HG02759 (cell line): ENCODE data around the gene TRPM2.

Source experiments
- ATAC-seq: cut with Tn5 transposase; IDR thresholded peaks from one replicate; pipeline ENCODE4 v1.9.1; 2021; ENCODE audit warnings: mild to moderate bottlenecking, moderate library complexity; ENCODE audit not compliant: unreplicated experiment

The TRPM2 gene

DNA sequence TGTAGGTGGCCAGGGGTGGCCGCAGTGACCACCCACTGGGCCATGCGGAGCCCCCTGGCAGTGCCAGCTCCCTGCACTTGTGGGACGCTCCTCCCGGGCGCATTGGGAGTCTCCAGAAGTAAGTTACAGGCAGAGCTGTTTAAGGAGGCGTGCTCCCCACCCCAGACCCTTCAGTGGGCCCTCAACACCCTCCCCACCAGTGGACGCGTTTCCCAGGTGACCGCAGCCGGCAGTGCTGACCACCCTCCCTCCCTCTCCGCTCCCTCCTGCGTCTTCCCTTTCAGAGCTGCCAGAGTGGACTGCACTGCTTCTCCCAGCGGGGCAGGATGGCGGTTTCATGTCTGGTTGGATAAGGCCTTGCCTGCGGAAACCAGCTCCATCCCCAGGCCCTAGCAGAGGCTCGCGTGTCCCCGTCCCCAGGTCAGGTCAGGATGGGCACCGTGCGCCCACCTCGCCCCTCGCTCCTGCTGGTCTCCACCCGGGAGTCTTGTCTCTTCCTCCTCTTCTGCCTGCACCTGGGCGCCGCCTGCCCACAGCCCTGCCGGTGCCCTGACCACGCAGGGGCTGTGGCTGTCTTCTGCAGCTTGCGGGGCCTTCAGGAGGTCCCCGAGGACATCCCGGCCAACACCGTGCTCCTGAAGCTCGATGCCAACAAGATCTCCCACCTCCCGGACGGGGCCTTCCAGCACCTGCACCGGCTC is 102.9 kb downstream of the TRPM2 start:
- no peak for ATAC-seq

DNA sequence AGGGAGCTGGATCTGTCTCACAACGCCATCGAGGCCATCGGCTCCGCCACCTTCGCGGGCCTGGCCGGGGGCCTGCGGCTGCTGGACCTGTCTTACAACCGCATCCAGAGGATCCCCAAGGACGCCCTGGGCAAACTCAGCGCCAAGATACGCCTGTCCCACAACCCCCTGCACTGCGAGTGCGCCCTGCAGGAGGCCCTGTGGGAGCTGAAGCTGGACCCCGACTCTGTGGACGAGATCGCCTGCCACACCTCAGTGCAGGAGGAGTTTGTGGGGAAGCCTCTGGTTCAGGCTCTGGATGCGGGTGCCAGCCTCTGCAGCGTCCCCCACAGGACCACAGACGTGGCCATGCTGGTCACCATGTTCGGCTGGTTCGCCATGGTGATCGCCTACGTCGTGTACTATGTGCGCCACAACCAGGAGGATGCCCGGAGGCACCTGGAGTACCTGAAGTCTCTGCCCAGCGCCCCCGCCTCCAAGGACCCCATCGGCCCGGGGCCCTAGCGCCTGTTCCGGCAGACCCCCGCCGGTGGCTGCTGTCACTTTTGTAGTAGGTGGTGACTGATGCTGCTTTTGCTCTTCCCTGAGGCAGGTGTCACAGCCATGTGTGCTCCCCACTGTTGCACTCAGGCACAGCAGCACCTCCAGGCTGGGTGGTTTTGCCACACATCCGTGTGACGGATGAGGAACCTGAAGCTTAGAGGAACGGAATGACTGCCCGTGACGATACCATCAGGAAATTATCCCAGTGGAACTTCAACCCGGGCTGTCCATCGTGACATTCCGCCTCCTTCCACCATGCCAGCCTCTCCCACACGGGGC is 103.7 kb downstream of the TRPM2 start:
- no peak for ATAC-seq

DNA sequence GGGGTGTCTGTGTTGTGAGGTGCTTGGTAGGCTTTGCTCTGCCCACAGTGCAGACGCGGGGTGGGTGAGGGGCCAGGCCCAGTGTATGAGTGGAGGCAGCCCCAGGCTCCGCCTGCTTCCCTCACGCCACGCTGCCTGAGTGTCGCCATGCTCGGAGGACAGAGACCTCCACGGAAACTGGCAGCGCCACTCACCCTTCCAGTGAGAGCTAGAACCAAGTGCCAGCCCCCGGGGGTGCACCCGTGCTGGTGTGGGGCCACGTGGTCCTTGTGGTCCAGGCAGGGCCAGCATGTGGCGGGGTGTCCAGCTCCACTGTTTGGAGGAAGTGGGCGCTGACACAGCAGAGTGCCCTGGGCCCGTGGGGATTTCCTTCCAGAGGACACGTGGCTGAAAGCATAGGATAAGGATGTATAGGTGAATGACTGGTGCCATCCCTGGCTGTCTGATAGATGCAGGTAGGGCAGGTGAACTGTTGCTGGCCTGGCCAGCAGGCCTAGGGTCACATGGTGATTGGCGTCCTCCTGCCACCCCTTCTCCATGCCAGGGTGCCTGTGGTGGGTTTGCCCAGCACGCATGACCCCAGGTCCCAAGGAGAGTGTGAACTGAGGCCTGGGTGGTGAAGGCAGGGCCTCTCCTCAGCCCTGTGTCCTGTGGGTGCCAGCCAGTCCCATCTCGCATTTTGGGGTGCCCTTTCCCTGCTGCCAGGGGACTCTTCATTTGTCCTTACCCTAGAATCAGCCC is 105.7 kb downstream of the TRPM2 start:
- no peak for ATAC-seq

DNA sequence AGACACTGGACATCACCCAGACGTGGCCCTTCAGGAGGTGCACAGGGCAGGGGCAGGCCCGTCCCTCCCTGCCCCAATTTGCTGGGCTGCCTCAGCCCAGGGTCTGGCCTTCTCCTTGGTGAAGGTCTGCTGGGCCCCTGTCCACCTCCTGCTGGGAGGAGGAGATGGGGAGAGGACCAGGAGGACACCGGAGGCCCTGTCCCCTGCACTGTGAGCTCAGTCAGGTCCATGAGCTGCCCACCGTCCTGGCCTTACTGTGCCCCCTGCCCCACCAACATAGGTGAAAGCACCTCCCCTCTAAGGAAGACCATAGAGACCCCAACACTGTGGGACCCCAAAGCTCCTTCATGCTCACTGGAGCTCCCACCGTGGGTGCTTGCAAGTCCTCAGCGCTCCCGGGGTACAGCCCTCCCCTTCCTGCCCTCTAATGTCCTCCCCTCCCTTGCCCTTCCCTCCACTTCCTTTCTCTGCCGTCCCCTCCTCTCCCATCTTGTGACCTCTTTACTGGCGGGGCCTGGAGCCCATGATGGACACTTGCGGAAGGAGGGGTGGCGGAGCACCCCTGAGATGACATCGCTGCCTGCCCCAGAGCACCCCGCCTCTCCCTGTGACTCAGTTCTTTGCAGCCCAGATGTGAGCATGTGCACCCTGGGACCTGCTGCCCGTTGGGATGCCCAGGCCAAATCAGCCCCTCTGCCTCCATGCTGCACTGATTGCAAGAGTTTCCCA is 106.5 kb downstream of the TRPM2 start:
- no peak for ATAC-seq

DNA sequence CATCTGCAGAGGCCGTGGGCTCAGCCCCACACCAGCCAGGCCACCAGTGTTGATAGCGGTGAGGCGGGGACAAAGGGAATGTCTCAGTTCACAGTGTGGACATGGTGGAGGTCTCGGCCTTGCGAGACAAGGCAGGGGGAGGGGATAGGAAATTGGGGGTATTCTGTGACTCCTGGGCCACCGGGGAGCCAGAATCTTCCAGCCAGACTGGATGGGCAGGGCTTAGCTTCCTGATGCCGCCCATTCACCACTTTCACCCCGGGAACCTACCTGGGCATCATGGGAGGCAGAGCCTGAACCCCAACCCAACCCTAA is 107.0 kb downstream of the TRPM2 start:
- ATAC-seq: no peak

DNA sequence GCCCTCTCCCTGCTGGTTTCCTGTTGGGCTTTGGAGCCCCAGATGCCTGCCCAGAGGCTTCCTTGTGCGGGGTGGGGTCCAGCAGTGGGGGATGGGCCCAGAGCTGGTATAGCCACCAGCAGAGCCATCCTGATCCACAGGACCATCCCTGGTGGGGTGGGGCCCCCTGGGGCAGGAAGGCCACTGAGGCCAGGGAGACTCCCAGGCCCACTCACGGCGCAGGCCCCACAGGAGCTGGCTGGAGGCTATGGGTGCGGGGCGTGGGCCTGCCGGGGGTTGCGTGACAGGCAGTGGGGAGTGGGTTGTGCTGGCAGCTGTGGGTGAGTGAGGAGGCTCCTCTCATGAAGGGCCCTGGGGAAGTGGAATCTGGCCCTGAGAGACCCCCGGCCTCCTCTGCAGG is 107.6 kb downstream of the TRPM2 start:
- no peak for ATAC-seq

DNA sequence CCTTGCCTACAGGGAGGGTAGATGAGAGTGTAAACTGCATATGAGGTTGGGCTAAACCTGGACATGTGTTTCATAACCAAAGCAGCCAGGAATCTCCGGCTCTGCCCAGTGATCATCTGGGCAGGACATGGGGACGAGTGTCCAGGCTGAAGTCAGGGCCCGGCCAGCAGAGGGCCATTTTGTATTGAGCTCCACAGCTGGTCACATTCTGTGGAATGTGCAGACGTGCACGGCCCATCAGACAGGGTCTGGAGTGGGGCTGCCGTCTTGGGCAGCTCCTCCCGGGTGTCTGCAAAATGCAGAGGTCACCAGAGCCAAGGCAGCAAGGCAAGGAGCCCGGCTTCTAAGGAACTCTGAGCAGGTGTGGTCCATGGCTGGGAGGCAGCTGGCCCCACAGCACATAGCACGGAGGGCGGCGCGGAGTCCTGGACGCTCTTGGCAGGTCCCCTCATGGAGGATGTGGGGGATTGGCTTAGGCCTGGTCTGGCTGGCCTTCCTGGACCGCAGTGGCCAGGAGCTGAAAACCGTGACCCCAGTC is 108.1 kb downstream of the TRPM2 start:
- no peak for ATAC-seq

DNA sequence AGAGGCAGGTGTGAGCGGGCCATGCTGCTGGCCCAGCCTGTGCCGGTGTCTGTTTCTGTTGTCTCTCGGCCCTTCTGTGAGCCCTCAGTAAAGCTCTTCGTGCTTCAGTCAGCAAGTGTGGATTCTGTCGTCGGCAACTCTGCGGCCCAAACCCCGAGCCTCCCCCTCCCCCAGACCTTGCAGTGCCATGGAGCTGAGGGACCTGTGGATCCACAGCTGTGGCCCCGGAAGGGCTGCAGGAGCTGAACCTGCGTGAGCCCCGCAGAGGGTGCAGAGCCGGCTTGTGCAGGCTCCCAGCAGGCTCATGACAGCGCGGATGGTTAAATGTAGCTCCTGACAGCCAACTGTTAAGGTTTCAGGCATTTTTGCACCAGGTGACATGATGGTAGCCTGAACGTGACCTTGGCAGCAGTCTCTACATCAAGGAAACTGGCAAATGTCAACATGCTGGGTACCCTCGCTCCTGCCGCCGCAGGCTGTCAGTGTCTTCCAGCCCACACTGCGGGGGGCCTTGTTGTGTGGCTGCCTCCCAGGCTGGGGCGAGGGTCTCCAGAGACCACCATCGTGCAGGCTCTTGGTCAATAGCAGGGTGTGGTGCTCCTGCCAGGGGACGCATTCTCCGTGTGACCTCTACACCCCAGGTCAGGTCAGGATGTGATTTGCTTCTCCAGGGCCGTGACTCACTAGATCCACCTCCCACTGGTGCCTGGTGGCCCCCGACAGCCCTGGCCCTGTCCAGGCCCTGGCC is 108.8 kb downstream of the TRPM2 start:
- no peak for ATAC-seq

DNA sequence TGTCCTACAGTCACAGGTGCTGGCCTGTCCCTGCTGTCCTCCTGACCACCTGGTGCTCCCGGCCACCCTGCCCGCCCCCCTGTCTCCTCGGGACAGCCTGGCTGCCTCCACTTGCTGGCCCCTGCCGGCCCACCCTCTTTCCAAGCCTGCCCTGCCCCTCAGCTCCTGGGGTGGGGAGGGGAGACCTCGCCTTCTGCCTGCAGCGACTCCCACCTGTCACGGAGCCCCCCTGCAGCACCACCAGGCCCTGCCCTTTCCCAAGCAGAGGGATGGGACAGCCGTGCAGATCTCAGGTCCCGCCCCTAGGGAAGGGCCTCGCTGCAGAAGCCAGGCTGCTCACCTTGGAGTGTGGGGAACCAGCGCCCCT is 109.4 kb downstream of the TRPM2 start:
- ATAC-seq: no peak

DNA sequence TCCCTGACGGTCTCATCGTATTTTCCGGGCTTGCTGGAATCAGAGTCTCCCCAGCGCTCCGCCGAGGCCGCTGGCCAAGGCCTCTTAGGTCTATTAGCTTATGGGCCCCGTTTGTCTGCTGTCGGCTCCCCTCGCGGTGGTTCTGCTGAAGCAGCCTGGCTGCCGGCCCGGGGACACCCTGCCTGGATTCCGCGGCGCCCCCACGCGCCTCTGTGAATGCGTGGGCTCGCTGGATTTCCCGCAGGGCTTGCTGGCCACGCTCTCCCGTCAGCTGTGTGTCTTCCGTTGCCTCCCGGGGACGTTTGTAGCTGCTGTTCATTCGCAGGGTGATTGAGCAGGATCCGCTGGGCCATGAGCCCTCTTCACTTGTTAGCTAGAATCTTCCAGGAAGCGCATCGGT is 110.3 kb downstream of the TRPM2 start:
- ATAC-seq: no peak

DNA sequence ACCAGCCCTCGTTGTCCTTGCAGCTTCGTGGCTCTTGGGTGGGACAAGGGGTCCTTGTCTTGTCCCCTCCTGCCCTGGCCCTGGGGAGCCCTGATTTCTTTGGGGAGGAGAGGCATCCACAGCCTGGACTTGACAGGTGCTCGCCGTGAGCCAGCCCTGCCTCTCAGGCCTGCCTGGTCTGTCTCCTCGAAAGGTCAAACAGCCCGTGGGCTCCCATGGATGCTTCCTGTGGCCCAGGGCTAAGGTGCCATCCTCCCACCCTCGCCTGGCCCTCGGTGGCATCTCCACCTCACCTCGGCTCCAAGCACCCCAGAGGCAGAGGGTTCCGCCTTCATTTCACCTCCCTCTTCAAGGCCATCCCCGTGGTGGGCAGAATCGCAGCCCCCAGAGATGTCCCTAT is 110.9 kb downstream of the TRPM2 start:
- no peak for ATAC-seq

DNA sequence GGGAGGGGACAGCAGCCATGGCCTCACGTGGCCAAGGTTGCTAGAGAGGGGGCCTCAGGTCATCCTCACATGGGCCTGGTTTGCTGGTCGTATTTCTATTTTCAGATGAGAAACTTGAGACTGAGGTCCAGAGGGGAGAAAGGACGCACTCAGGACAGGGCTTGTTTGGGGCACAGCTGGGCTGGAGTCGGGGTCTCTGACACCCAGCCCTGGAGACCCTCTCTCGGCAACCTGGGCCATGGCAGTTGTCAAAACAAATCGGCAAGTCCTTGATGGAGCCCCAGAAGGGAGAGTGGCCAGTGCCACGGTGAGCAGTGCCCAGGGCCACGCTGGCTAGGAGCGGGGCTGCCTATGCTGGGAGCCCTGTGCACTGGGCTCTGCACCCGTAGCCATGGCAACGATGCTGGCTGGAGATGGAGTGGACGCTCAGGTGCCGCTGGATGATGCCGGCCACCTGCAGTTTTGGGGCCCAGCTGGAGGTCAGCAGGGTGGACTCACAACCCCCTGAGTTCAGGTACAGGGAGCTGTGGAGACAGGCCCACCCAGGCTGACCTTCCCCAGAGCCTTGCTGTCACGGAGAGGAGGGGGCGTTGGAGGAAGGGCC is 113.0 kb downstream of the TRPM2 start:
- no peak for ATAC-seq

DNA sequence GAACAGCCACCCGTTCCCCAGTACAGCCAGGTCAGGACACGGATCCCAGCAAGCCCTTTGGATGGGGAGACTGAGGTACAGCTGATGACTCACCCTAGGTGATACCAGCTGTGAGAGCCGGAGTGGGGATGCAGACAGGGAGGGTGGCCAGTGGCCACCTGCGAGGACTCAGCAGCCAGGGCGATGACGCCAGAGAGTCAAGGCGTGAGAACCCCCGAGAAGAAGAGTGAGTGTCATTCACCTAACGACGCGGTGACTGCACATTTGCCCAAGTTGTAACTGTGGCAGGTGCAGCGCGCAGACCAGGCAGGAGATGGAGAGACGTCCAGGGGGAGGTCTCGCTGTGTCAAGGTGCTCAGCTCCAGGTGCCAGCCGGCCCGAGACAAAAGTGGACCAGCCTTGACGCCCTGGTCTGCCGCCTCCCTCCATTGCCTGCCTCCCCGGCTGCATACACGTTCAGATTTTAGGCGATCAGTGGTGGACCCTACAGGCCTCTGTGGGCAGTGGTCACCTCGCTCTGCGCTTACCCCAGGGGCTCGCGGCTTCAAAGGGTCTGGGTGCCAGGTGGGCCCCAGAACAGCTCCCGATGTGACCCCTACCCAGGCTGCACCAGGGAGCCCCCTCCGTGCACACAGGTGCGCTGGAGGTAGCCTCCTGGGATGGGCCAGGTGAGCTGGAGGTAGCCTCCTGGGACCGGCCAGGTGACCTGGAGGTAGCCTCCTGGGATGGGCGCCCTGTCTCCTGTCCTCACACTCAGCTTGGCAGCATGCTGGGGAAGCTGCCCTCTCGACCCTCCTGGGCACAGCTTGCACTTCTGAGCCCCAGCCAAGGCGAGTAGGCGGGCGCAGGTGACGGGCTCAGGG is 113.8 kb downstream of the TRPM2 start:
- no peak for ATAC-seq

DNA sequence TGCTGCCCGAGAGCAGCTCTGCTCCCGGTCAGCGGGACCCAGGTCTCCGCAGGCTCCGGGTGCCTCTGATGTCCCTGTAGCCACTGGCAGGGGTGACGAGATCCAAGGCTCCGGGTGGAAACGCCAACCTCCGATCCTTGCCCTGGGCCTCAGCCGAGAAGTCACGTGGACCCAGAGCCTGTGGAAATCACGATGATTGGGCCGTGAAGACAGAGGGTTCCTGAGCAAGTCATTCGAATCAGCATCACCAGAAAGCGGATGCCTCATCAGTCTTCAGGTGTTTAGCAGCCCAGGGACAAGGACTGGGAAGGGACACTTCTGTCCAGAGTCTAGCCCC is 114.4 kb downstream of the TRPM2 start:
- ATAC-seq: no peak

DNA sequence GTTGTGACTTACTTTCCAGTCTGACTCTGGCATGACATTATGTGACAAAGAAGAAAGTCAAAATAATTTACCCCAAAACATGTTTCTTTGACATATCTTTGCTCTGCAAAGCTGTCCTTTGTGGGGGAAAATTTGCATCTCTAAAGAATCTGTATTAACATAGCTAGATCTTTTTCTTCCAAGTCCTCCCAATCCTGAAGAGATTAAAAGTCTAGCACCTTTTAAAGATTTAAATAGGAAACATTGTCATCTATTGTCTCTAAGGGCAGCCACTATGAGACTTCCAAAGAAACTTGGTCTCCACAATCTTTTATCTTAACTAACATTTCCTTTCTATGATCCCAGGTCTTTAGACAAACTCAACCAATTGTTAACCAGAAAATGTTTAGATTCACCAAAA is 117.9 kb downstream of the TRPM2 start:
- no peak for ATAC-seq

DNA sequence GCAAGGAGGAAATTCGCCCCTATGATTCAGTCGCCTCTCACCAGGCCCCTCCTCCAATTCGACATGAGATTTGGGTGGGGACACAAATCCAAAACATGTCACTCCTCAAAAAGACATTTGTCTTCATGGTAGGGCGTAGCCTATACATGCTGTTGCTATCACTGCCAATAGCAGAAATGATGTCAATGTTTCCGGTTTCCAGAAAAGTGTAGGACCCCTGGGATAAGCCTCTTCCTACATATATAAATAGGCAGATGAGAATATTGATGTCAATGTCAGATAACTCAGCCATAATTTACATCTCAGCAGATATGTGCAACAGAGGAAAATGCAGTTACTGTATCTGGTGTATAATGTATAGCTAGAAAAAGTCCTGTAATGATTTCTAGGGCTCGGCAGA is 118.6 kb downstream of the TRPM2 start:
- ATAC-seq: no peak

DNA sequence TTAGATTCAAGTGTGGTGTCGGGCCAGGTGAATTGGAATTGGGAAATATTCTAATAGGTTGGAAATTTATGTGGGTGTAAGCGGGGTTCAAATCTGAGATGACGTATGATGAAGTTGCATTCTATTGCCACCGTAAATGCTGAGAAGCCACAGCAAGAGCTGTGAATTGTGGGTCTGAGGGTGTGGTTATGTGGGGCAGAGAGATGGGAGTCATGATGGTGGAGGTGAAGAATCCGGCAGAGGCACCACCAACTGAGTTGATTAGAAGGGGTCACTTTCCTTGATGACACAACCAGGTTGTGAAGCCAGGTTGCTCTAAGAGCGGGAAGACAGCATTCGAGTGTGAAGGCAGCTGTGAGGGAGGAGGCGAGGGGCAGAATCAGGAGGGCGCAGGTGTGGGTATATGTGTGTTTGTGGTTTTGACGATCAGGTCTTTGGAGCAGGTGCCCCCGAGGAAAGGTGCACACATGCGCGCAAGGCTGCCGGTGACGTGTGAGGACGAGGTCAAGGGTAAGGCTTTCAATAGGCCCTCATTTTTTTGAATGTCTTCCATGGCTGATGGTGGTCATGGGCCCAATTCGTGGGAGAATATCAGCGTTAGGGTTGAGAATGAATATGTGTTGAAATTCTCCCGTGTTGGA is 120.6 kb downstream of the TRPM2 start:
- no peak for ATAC-seq

DNA sequence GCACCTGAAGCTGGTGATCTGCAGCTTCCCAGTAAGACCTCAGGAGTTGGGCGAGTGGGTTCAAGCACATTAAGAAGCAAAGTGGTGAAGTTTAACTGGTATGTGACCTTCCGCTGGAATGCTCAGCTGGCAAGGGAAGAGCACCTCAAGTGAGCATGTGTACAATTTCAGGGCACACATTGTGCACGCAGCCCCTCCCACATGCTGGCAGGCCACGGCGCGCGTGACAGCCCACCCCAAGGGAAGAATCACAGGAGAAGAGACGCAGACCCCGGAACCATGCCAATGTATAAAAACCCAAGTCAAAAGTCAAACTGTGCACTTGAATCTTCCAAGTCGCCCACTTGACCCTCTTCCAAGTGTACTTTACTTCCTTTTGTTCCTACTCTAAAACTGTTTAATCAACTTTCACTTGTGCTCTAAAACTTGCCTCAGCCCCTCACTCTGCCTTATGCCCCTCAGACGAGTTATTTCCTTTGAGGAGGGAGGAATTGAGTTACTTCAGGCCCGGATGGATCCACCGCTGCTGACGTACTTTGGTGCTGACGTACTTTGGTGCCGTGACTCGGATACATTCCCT is 121.9 kb downstream of the TRPM2 start:
- no peak for ATAC-seq
